ENCODE measurements around the gene LBH. TPM values are rescaled to one million over a fixed set of nuclear protein-coding genes. Genes with fewer than 3 reads are reported as not detected.

LBH gene
- total RNA-seq, 1 donor from 2014 or later: 18.7 TPM

GRCh38 chr2:30243231-30243630, 11.9 kb downstream of the LBH start:
- TF ChIP-seq, protein P1, sequence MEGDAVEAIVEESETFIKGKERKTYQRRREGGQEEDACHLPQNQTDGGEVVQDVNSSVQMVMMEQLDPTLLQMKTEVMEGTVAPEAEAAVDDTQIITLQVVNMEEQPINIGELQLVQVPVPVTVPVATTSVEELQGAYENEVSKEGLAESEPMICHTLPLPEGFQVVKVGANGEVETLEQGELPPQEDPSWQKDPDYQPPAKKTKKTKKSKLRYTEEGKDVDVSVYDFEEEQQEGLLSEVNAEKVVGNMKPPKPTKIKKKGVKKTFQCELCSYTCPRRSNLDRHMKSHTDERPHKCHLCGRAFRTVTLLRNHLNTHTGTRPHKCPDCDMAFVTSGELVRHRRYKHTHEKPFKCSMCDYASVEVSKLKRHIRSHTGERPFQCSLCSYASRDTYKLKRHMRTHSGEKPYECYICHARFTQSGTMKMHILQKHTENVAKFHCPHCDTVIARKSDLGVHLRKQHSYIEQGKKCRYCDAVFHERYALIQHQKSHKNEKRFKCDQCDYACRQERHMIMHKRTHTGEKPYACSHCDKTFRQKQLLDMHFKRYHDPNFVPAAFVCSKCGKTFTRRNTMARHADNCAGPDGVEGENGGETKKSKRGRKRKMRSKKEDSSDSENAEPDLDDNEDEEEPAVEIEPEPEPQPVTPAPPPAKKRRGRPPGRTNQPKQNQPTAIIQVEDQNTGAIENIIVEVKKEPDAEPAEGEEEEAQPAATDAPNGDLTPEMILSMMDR (IDR thresholded peaks at IDR 0.05; ENCODE audit: insufficient read depth, low read length, severe bottlenecking): no peak
- no peaks in the 10 kb centered on the region for H3K27me3 ChIP-seq (ENCODE audit: control insufficient read depth, insufficient read depth, low read length)
- no peaks in the 10 kb centered on the region for H3K36me3 ChIP-seq (ENCODE audit: control insufficient read depth, insufficient read depth, low read length)
- FAIRE-seq (no peak), DNase-seq (ENCODE audit: low read depth) (no peak)
- H3K4me3 ChIP-seq (ENCODE audit: low read depth, low read length): no peak overlapping the region

DNA sequence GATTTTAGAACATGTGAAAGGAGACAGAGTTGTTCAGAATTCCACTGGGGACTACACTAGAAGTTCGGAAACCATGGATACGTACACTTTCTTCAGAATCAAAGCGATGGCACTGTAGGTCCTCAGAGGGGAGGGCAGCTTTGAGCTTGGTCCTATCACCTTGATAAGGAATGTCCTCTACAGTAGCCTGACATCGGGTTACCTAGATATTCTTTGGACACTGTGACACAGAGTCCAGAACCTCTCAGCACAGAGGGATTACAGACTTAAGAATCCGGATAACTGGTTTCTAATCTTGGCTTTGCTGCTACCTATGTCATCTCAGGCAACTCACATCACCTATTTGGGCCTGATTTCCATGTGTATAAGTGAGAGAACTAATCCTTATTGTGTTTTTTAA, 14.0 kb downstream of the LBH start:
- FAIRE-seq: no peak
- DNase-seq (ENCODE audit: low read depth): no peak
- Histone ChIP-seq H3K4me3 (ENCODE audit: low read depth, low read length) (no peak overlapping the region), H3K36me3 (ENCODE audit: control insufficient read depth, insufficient read depth, low read length) (no peaks in the 10 kb centered on the region), H3K27me3 (ENCODE audit: control insufficient read depth, insufficient read depth, low read length) (no peaks in the 10 kb centered on the region)
- TF ChIP-seq, protein P1 (IDR thresholded peaks at IDR 0.05; ENCODE audit: insufficient read depth, low read length, severe bottlenecking): no peak

GRCh38 chr2:30248791-30249190, 17.5 kb downstream of the LBH start:
- no peaks in the 10 kb centered on the region for H3K36me3 ChIP-seq (ENCODE audit: control insufficient read depth, insufficient read depth, low read length)
- no peak for FAIRE-seq
- H3K4me3 ChIP-seq (ENCODE audit: low read depth, low read length): no peak overlapping the region
- no peak for DNase-seq (ENCODE audit: low read depth)
- TF ChIP-seq, protein P1 (IDR thresholded peaks at IDR 0.05; ENCODE audit: insufficient read depth, low read length, severe bottlenecking): no peak
- no peaks in the 10 kb centered on the region for H3K27me3 ChIP-seq (ENCODE audit: control insufficient read depth, insufficient read depth, low read length)

GRCh38 chr2:30249354-30249753, 18.0 kb downstream of the LBH start:
- FAIRE-seq (no peak), DNase-seq (ENCODE audit: low read depth) (no peak)
- Histone ChIP-seq H3K36me3 (ENCODE audit: control insufficient read depth, insufficient read depth, low read length) (no peaks in the 10 kb centered on the region), H3K27me3 (ENCODE audit: control insufficient read depth, insufficient read depth, low read length) (no peaks in the 10 kb centered on the region), H3K4me3 (ENCODE audit: low read depth, low read length) (no peak overlapping the region)
- TF ChIP-seq, protein P1 (IDR thresholded peaks at IDR 0.05; ENCODE audit: insufficient read depth, low read length, severe bottlenecking): no peak

GRCh38 chr2:30250421-30250820, 19.1 kb downstream of the LBH start:
- DNase-seq (ENCODE audit: low read depth): no peak
- Histone ChIP-seq H3K36me3 (ENCODE audit: control insufficient read depth, insufficient read depth, low read length) (no peaks in the 10 kb centered on the region), H3K27me3 (ENCODE audit: control insufficient read depth, insufficient read depth, low read length) (no peaks in the 10 kb centered on the region), H3K4me3 (ENCODE audit: low read depth, low read length) (no peak overlapping the region)
- TF ChIP-seq, protein P1 (IDR thresholded peaks at IDR 0.05; ENCODE audit: insufficient read depth, low read length, severe bottlenecking): no peak
- FAIRE-seq: no peak
